ENCODE results near the gene INVS.
A peak's percentile ranks its signal among the peaks of the same experiment; 100 is the strongest.

The INVS gene

GRCh38 chr9:100167915-100168654 is 69.0 kb downstream of the INVS start:
- no peak for TF ChIP-seq POLR2A (IDR thresholded peaks at IDR 0.05; ENCODE audit: low read length)
- TF ChIP-seq GATA1 (IDR thresholded peaks at IDR 0.05; ENCODE audit: low read depth, low read length) = no peak
- no peak for DNase-seq

GRCh38 chr9:100170085-100170484 is 71.0 kb downstream of the INVS start:
- DNase-seq = no peak
- no peak for TF ChIP-seq GATA1 (IDR thresholded peaks at IDR 0.05; ENCODE audit: low read depth, low read length)
- TF ChIP-seq POLR2A (IDR thresholded peaks at IDR 0.05; ENCODE audit: low read length) = no peak

GRCh38 chr9:100170556-100170955 is 71.5 kb downstream of the INVS start:
- TF ChIP-seq POLR2A (IDR thresholded peaks at IDR 0.05; ENCODE audit: low read length) = no peak
- TF ChIP-seq GATA1 (IDR thresholded peaks at IDR 0.05; ENCODE audit: low read depth, low read length) = no peak
- DNase-seq = no peak

GRCh38 chr9:100186356-100186755 is 87.3 kb downstream of the INVS start:
- DNase-seq = no peak
- TF ChIP-seq GATA1 (IDR thresholded peaks at IDR 0.05; ENCODE audit: low read depth, low read length) = no peak
- TF ChIP-seq POLR2A (IDR thresholded peaks at IDR 0.05; ENCODE audit: low read length) = no peak

GRCh38 chr9:100190339-100190738 is 91.3 kb downstream of the INVS start:
- DNase-seq = peak in 1 of 2 experiments; percentile 13
- no peak for TF ChIP-seq GATA1 (IDR thresholded peaks at IDR 0.05; ENCODE audit: low read depth, low read length)
- no peak for TF ChIP-seq POLR2A (IDR thresholded peaks at IDR 0.05; ENCODE audit: low read length)

GRCh38 chr9:100191264-100191663 is 92.2 kb downstream of the INVS start:
- TF ChIP-seq POLR2A (IDR thresholded peaks at IDR 0.05; ENCODE audit: low read length) = no peak
- TF ChIP-seq GATA1 (IDR thresholded peaks at IDR 0.05; ENCODE audit: low read depth, low read length) = no peak
- no peak for DNase-seq

GRCh38 chr9:100193078-100193477 is 94.0 kb downstream of the INVS start:
- DNase-seq = no peak
- TF ChIP-seq POLR2A (IDR thresholded peaks at IDR 0.05; ENCODE audit: low read length) = no peak
- TF ChIP-seq GATA1 (IDR thresholded peaks at IDR 0.05; ENCODE audit: low read depth, low read length) = no peak

- TF ChIP-seq POLR2A (IDR thresholded peaks at IDR 0.05; ENCODE audit: low read length) (no peak), GATA1 (IDR thresholded peaks at IDR 0.05; ENCODE audit: low read depth, low read length) (no peak)
- peak; percentile 26 to 83 for DNase-seq
Measured at GRCh38 chr9:100196215-100196614, 97.2 kb downstream of the INVS start.

GRCh38 chr9:100196828-100197227 is 97.8 kb downstream of the INVS start:
- peak in 1 of 2 experiments; percentile 21 for DNase-seq
- no peak for TF ChIP-seq GATA1 (IDR thresholded peaks at IDR 0.05; ENCODE audit: low read depth, low read length)
- TF ChIP-seq POLR2A (IDR thresholded peaks at IDR 0.05; ENCODE audit: low read length) = no peak

- no peak for TF ChIP-seq POLR2A (IDR thresholded peaks at IDR 0.05; ENCODE audit: low read length)
- no peak for TF ChIP-seq GATA1 (IDR thresholded peaks at IDR 0.05; ENCODE audit: low read depth, low read length)
- DNase-seq = no peak
Measured at GRCh38 chr9:100197553-100197952, 98.5 kb downstream of the INVS start.

- TF ChIP-seq GATA1 (IDR thresholded peaks at IDR 0.05; ENCODE audit: low read depth, low read length) = no peak
- no peak for TF ChIP-seq POLR2A (IDR thresholded peaks at IDR 0.05; ENCODE audit: low read length)
Measured at GRCh38 chr9:100202806-100203205, 103.8 kb downstream of the INVS start.

GRCh38 chr9:100204796-100205195 is 105.8 kb downstream of the INVS start:
- TF ChIP-seq POLR2A (IDR thresholded peaks at IDR 0.05; ENCODE audit: low read length) (no peak), GATA1 (IDR thresholded peaks at IDR 0.05; ENCODE audit: low read depth, low read length) (no peak)
- DNase-seq = no peak

More at GRCh38 chr9:100202806-100203205, 103.8 kb downstream of the INVS start:
- no peak for DNase-seq

- TF ChIP-seq POLR2A (IDR thresholded peaks at IDR 0.05; ENCODE audit: low read length) (no peak), GATA1 (IDR thresholded peaks at IDR 0.05; ENCODE audit: low read depth, low read length) (no peak)
- DNase-seq = no peak
Measured at GRCh38 chr9:100206899-100207298, 107.9 kb downstream of the INVS start.

- no peak for DNase-seq
- no peak for TF ChIP-seq GATA1 (IDR thresholded peaks at IDR 0.05; ENCODE audit: low read depth, low read length)
- no peak for TF ChIP-seq POLR2A (IDR thresholded peaks at IDR 0.05; ENCODE audit: low read length)
Measured at GRCh38 chr9:100208673-100209072, 109.6 kb downstream of the INVS start.

- no peak for TF ChIP-seq GATA1 (IDR thresholded peaks at IDR 0.05; ENCODE audit: low read depth, low read length)
- TF ChIP-seq POLR2A (IDR thresholded peaks at IDR 0.05; ENCODE audit: low read length) = no peak
Measured at GRCh38 chr9:100211476-100211875, 112.4 kb downstream of the INVS start.

More at GRCh38 chr9:100211476-100211875, 112.4 kb downstream of the INVS start:
- DNase-seq = no peak

All from erythroblast (primary cell).